Measurements from ENCODE around the gene SMIM24. TPM values are rescaled to one million over a fixed set of nuclear protein-coding genes. Genes with fewer than 3 reads are reported as not detected.
"Not testable (repeated sequence)": the region's sequence is repeated elsewhere in the genome, so short reads cannot be mapped to it uniquely, and the experiment has no call there.

Gene SMIM24
- total and polyA plus RNA-seq, 2 experiments from 2014 or later: 0.22 to 0.63 TPM

GRCh38 chr19:3452171-3452941, 28.0 kb downstream of the SMIM24 start:
- no peak for TF ChIP-seq CTCF (IDR thresholded peaks at IDR 0.05; ENCODE audit: low read depth, low read length)
- Histone ChIP-seq H3K4me1 (ENCODE audit: low read depth) (peaks cover 1% of the 10 kb centered on the region), H3K27ac (no peak overlapping the region), H3K27me3 (no peaks in the 10 kb centered on the region), H3K4me3 (no peak overlapping the region), H3K9me3 (ENCODE audit: low read depth) (no peaks in the 10 kb centered on the region), H3K36me3 (peaks cover 12% of the 10 kb centered on the region)
- no peak for DNase-seq (ENCODE audit: low read depth in 1 of 2, low spot score in 1 of 2)

GRCh38 chr19:3451451-3451866, 28.9 kb downstream of the SMIM24 start:
- no peaks in the 10 kb centered on the region for H3K9me3 ChIP-seq (ENCODE audit: low read depth)
- no peaks in the 10 kb centered on the region for H3K27me3 ChIP-seq
- no peak overlapping the region for H3K27ac ChIP-seq
- no peaks in the 10 kb centered on the region for H3K4me1 ChIP-seq (ENCODE audit: low read depth)
- TF ChIP-seq CTCF (IDR thresholded peaks at IDR 0.05; ENCODE audit: low read depth, low read length): no peak
- H3K36me3 ChIP-seq: peaks cover 12% of the 10 kb centered on the region
- DNase-seq (ENCODE audit: low read depth in 1 of 2, low spot score in 1 of 2): no peak
- H3K4me3 ChIP-seq: no peak overlapping the region

GRCh38 chr19:3450796-3451411, 29.4 kb downstream of the SMIM24 start:
- Histone ChIP-seq H3K4me3 (no peak overlapping the region), H3K36me3 (peaks cover 12% of the 10 kb centered on the region), H3K27ac (no peak overlapping the region), H3K9me3 (ENCODE audit: low read depth) (no peaks in the 10 kb centered on the region), H3K4me1 (ENCODE audit: low read depth) (no peaks in the 10 kb centered on the region), H3K27me3 (no peaks in the 10 kb centered on the region)
- peak in 1 of 2 donors; percentile 100 for DNase-seq (ENCODE audit: low read depth in 1 of 2, low spot score in 1 of 2)
- TF ChIP-seq CTCF (IDR thresholded peaks at IDR 0.05; ENCODE audit: low read depth, low read length): no peak

GRCh38 chr19:3448616-3449334, 31.6 kb downstream of the SMIM24 start:
- Histone ChIP-seq H3K27ac (no peak overlapping the region), H3K27me3 (no peaks in the 10 kb centered on the region), H3K4me3 (no peak overlapping the region), H3K36me3 (peaks cover 11% of the 10 kb centered on the region), H3K9me3 (ENCODE audit: low read depth) (no peaks in the 10 kb centered on the region), H3K4me1 (ENCODE audit: low read depth) (no peaks in the 10 kb centered on the region)
- DNase-seq (ENCODE audit: low read depth in 1 of 2, low spot score in 1 of 2): no peak
- TF ChIP-seq CTCF (IDR thresholded peaks at IDR 0.05; ENCODE audit: low read depth, low read length): no peak

- H3K4me3 ChIP-seq; H3K4me1 ChIP-seq (ENCODE audit: low read depth); H3K36me3 ChIP-seq; DNase-seq (ENCODE audit: low read depth in 1 of 2, low spot score in 1 of 2); H3K27me3 ChIP-seq; H3K9me3 ChIP-seq (ENCODE audit: low read depth); H3K27ac ChIP-seq: not testable (repeated sequence)
Observed at GRCh38 chr19:3446657-3447056, 33.7 kb downstream of the SMIM24 start.
